Loucy (cell line): ENCODE data around the gene DPYSL3.

ENCODE experiments used
- H2AFZ ChIP-seq: fragments of 200-600 bp; sonication (generic); 2 replicates; pipeline ENCODE4 v1.6.0; 2016; ENCODE audit warnings: antibody characterized with exemption, mild to moderate bottlenecking, low read length, moderate library complexity
- H3F3A ChIP-seq: fragments of 200-600 bp; 2 replicates; pipeline ENCODE4 v1.6.0; 2016; ENCODE audit warnings: antibody characterized with exemption, low read depth, mild to moderate bottlenecking
- H3K27me3 ChIP-seq: fragments of 200-600 bp; sonication (generic); 2 replicates; pipeline ENCODE4 v1.6.1; 2014; ENCODE audit warnings: low read length, mild to moderate bottlenecking; ENCODE audit not compliant: insufficient read depth, poor library complexity, severe bottlenecking
- H3K36me3 ChIP-seq: fragments of 200-600 bp; sonication (generic); 2 replicates; pipeline ENCODE4 v1.6.1; 2016; ENCODE audit warnings: low read length; ENCODE audit not compliant: insufficient read depth
- H3K4me1 ChIP-seq: fragments of 200-600 bp; sonication (generic); 2 replicates; pipeline ENCODE4 v1.5.1; 2014; ENCODE audit warnings: low read length, mild to moderate bottlenecking; ENCODE audit not compliant: insufficient read depth, poor library complexity, severe bottlenecking
- H3K4me2 ChIP-seq: fragments of 200-600 bp; sonication (generic); 2 replicates; pipeline ENCODE4 v1.6.0; 2014; ENCODE audit warnings: antibody characterized with exemption, low read length, low read depth, mild to moderate bottlenecking; ENCODE audit not compliant: poor library complexity, severe bottlenecking
- H3K4me3 ChIP-seq: fragments of 200-600 bp; sonication (generic); 2 replicates; pipeline ENCODE4 v1.5.1; 2014; ENCODE audit warnings: low read length, mild to moderate bottlenecking, mixed read lengths; ENCODE audit not compliant: poor library complexity, severe bottlenecking
- H3K79me2 ChIP-seq: fragments of 200-600 bp; sonication (generic); 2 replicates; pipeline ENCODE4 v1.6.1; 2014; ENCODE audit warnings: low read length; ENCODE audit not compliant: insufficient read depth
- H3K9ac ChIP-seq: fragments of 200-600 bp; sonication (generic); 2 replicates; pipeline ENCODE4 v1.6.0; 2014; ENCODE audit warnings: mild to moderate bottlenecking, low read depth, low read length, moderate library complexity; ENCODE audit not compliant: poor library complexity, severe bottlenecking
- H3K9me2 ChIP-seq: fragments of 200-600 bp; sonication (generic); replicated peaks from 2 replicates; pipeline ENCODE4 v1.6.1; 2016; ENCODE audit warnings: low read depth, low read length, mixed read lengths
- H3K9me3 ChIP-seq: fragments of 200-600 bp; sonication (generic); 2 replicates; pipeline ENCODE4 v1.6.1; 2014; ENCODE audit warnings: mild to moderate bottlenecking, antibody characterized with exemption, low read length, low read depth; ENCODE audit not compliant: insufficient read depth
- H4K20me1 ChIP-seq: fragments of 200-600 bp; sonication (generic); 2 replicates; pipeline ENCODE4 v1.6.0; 2014; ENCODE audit warnings: antibody characterized with exemption, low read length, mild to moderate bottlenecking; ENCODE audit not compliant: insufficient read depth, poor library complexity, severe bottlenecking
- EZH2phosphoT487 ChIP-seq: fragments of 200-600 bp; IDR thresholded peaks from 2 replicates; pipeline ENCODE4 v1.6.1; 2018; ENCODE audit warnings: antibody characterized with exemption, mild to moderate bottlenecking, moderate library complexity, borderline replicate concordance
- TF ChIP-seq, protein P1 (sequence below): fragments of 200-600 bp; sonication (generic); conservative IDR thresholded peaks from 2 replicates; pipeline ENCODE4 v1.5.1; 2014; ENCODE audit warnings: mild to moderate bottlenecking, antibody characterized with exemption, low read length

Gene DPYSL3

GRCh38 chr5:147373328-147373727 lies 136.5 kb downstream of the DPYSL3 start:
- TF ChIP-seq, protein P1, sequence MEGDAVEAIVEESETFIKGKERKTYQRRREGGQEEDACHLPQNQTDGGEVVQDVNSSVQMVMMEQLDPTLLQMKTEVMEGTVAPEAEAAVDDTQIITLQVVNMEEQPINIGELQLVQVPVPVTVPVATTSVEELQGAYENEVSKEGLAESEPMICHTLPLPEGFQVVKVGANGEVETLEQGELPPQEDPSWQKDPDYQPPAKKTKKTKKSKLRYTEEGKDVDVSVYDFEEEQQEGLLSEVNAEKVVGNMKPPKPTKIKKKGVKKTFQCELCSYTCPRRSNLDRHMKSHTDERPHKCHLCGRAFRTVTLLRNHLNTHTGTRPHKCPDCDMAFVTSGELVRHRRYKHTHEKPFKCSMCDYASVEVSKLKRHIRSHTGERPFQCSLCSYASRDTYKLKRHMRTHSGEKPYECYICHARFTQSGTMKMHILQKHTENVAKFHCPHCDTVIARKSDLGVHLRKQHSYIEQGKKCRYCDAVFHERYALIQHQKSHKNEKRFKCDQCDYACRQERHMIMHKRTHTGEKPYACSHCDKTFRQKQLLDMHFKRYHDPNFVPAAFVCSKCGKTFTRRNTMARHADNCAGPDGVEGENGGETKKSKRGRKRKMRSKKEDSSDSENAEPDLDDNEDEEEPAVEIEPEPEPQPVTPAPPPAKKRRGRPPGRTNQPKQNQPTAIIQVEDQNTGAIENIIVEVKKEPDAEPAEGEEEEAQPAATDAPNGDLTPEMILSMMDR = no peak
- TF ChIP-seq EZH2phosphoT487 = no peak
- no peak overlapping the region for H3K9ac ChIP-seq
- H3K9me3 ChIP-seq = no peaks in the 10 kb centered on the region
- no peak overlapping the region for H3K4me2 ChIP-seq
- no peaks in the 10 kb centered on the region for H3K27me3 ChIP-seq
- no peaks in the 10 kb centered on the region for H3K79me2 ChIP-seq
- no peaks in the 10 kb centered on the region for H3K4me1 ChIP-seq
- H3F3A ChIP-seq = no peaks in the 10 kb centered on the region
- H3K36me3 ChIP-seq = no peaks in the 10 kb centered on the region
- H3K9me2 ChIP-seq = no peaks in the 10 kb centered on the region
- no peak overlapping the region for H2AFZ ChIP-seq
- H3K4me3 ChIP-seq = no peak overlapping the region
- H4K20me1 ChIP-seq = no peaks in the 10 kb centered on the region

DNA sequence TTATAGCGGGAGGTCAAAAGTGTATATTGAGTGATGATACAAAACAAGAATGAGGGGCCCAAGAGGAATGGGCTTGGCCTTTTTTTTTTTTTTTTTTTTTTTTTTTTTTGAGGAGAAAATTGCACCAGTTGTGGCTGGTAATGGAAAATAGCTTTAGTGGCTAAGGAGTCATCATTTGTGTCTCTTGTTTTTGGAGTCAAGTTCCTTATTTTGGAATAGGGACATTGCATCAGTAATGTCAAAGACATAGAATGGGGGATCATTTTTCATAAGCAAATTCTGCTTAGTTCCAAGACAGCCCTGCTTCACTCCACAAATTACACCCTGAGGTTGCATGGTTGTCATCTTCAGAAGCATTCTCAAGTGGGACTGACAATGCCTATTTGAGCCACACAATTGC lies 137.7 kb downstream of the DPYSL3 start:
- no peaks in the 10 kb centered on the region for H3K79me2 ChIP-seq
- H3K27me3 ChIP-seq = no peaks in the 10 kb centered on the region
- no peaks in the 10 kb centered on the region for H4K20me1 ChIP-seq
- no peaks in the 10 kb centered on the region for H3K9me2 ChIP-seq
- no peaks in the 10 kb centered on the region for H3K36me3 ChIP-seq
- H3K9me3 ChIP-seq = no peaks in the 10 kb centered on the region
- no peak overlapping the region for H3K9ac ChIP-seq
- no peaks in the 10 kb centered on the region for H3K4me1 ChIP-seq
- H3K4me3 ChIP-seq = no peak overlapping the region
- no peak overlapping the region for H3K4me2 ChIP-seq
- TF ChIP-seq EZH2phosphoT487 = no peak
- TF ChIP-seq, protein P1 = no peak
- H3F3A ChIP-seq = no peaks in the 10 kb centered on the region
- no peak overlapping the region for H2AFZ ChIP-seq

DNA sequence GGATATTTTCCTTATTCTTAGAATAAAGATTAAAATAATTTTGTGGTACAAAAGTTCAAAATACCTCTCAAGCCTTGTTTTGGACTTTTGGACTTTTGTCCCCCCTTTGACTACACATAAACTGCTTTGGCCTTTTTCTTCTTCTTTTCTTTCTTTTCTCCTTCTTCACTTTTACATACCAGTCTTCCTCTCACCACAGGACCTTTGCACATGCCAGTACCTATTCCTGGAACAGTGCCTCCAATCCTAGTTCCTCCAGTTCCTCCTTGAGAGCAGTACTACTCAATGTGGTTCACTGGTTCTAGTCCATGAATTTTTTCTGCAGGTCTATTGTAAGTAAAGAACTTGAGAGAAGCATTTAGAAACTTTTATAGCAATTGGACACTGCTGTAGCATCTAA lies 138.6 kb downstream of the DPYSL3 start:
- Histone ChIP-seq H3K4me2 (no peak overlapping the region), H3F3A (no peaks in the 10 kb centered on the region), H3K36me3 (no peaks in the 10 kb centered on the region), H3K4me1 (no peaks in the 10 kb centered on the region), H3K9me2 (no peaks in the 10 kb centered on the region), H3K9ac (no peak overlapping the region), H3K4me3 (no peak overlapping the region), H4K20me1 (no peaks in the 10 kb centered on the region), H3K79me2 (no peaks in the 10 kb centered on the region), H3K27me3 (no peaks in the 10 kb centered on the region), H3K9me3 (no peaks in the 10 kb centered on the region), H2AFZ (no peak overlapping the region)
- no peak for TF ChIP-seq EZH2phosphoT487
- TF ChIP-seq, protein P1 = no peak
